HepG2 (cell line): Measurements from ENCODE around the gene ARG2. TPM values are rescaled to one million over a fixed set of nuclear protein-coding genes. Genes with fewer than 3 reads are reported as not detected.

Experiments
- ETV6 ChIP-seq: sonication (generic); formaldehyde crosslinking; conservative IDR thresholded peaks from 2 replicates; pipeline ENCODE4 v1.4.0; 2020; ENCODE audit warnings: missing genetic modification reagents
- LBX2 ChIP-seq: sonication (generic); formaldehyde crosslinking; IDR thresholded peaks from 2 replicates; pipeline ENCODE4 v1.5.0; 2020; ENCODE audit warnings: missing genetic modification reagents, mild to moderate bottlenecking, borderline replicate concordance
- NR0B2 ChIP-seq: sonication (generic); formaldehyde crosslinking; IDR thresholded peaks from 2 replicates; pipeline ENCODE4 v1.4.0; 2020; ENCODE audit warnings: mild to moderate bottlenecking, missing genetic modification reagents
- SIX4 ChIP-seq: sonication (generic); formaldehyde crosslinking; IDR thresholded peaks from 2 replicates; pipeline ENCODE4 v1.4.0; 2020; ENCODE audit warnings: missing genetic modification reagents
- SOX6 ChIP-seq, 2 experiments: fragments of 450-650 bp in 1 of 2; sonication (generic) in 1 of 2; formaldehyde crosslinking in 1 of 2; IDR thresholded peaks; 2 replicates each; pipeline versions ENCODE4 v1.4.0 to v1.6.1; 2017 to 2020; ENCODE audit warnings: antibody characterized with exemption in 1 of 2, mild to moderate bottlenecking in 1 of 2, missing genetic modification reagents in 1 of 2
- TARDBP ChIP-seq: sonication (generic); formaldehyde crosslinking; IDR thresholded peaks from 2 replicates; pipeline ENCODE4 v1.8.0; 2022; ENCODE audit warnings: mild to moderate bottlenecking, missing genetic modification reagents
- TRIM24 ChIP-seq: sonication (generic); formaldehyde crosslinking; IDR thresholded peaks from 2 replicates; pipeline ENCODE4 v1.8.0; 2022; ENCODE audit warnings: mild to moderate bottlenecking, missing genetic modification reagents
- ZFX ChIP-seq: sonication (generic); formaldehyde crosslinking; IDR thresholded peaks from 2 replicates; pipeline ENCODE4 v1.4.0; 2020; ENCODE audit warnings: mild to moderate bottlenecking, low read depth, missing genetic modification reagents, moderate library complexity
- ZNF143 ChIP-seq: sonication (generic); formaldehyde crosslinking; IDR thresholded peaks from 2 replicates; pipeline ENCODE4 v1.4.0; 2020; ENCODE audit warnings: missing genetic modification reagents
- ZNF225 ChIP-seq: sonication (generic); formaldehyde crosslinking; IDR thresholded peaks from 2 replicates; pipeline ENCODE4 v1.4.0; 2020; ENCODE audit warnings: mild to moderate bottlenecking, missing genetic modification reagents
- ZNF280D ChIP-seq: sonication (generic); formaldehyde crosslinking; IDR thresholded peaks from 2 replicates; pipeline ENCODE4 v1.5.1; 2020; ENCODE audit warnings: mild to moderate bottlenecking, missing genetic modification reagents
- ZNF318 ChIP-seq: sonication (generic); formaldehyde crosslinking; IDR thresholded peaks from 2 replicates; pipeline ENCODE4 v1.4.0; 2020; ENCODE audit warnings: mild to moderate bottlenecking, missing genetic modification reagents
- ZNF672 ChIP-seq: sonication (generic); formaldehyde crosslinking; IDR thresholded peaks from 2 replicates; pipeline ENCODE4 v1.8.1; 2022; ENCODE audit warnings: missing genetic modification reagents
- ZNF781 ChIP-seq: sonication (generic); formaldehyde crosslinking; IDR thresholded peaks from 2 replicates; pipeline ENCODE4 v1.5.1; 2020; ENCODE audit warnings: borderline replicate concordance, mild to moderate bottlenecking, missing genetic modification reagents; ENCODE audit errors: not compliant biosample characterization
- ZNF792 ChIP-seq: IDR thresholded peaks from 2 replicates; pipeline ENCODE4 v1.6.1; 2016
- ZNF879 ChIP-seq: sonication (generic); formaldehyde crosslinking; IDR thresholded peaks from 2 replicates; pipeline ENCODE4 v1.8.1; 2023; ENCODE audit warnings: missing genetic modification reagents
- polyA plus RNA-seq, 8 experiments: library from polyadenylated mRNA; depleted of rRNA in 3 of 8; stranded (reverse) in 7 of 8; unstranded in 1 of 8; fragments of >200 nt; fragmentation: Illumina TruSeq in 4 of 8; extraction: Trizol in 4 of 8; gene quantifications; 2 replicates each; pipeline versions ENCODE4 v1.2.1 to v1.2.3, GENCODE V29; 2011 to 2016; ENCODE audit warnings: low read depth in 4 of 8, missing spikeins in 1 of 8, mixed read lengths in 1 of 8; ENCODE audit not compliant: insufficient read depth in 1 of 8
- total RNA-seq, 5 experiments: library from RNA; depleted of rRNA; stranded (reverse); fragments of >200 nt; fragmentation: Illumina TruSeq; extraction: Trizol; gene quantifications; 2 replicates each; pipeline ENCODE4 v1.2.3, GENCODE V29; 2016; ENCODE audit warnings: low read depth in 1 of 5

Gene ARG2
- total and polyA plus RNA-seq, 2 of the 13 experiments (the other 11 are each of a cell fraction or from before 2014, with no cell fraction given), result 37.5 to 73.6 TPM

- no peak for TF ChIP-seq NR0B2
- no peak; the same call in 1 of the 2 replicates for TF ChIP-seq ZFX (CRISPR knock-in tag)
- no peak for TF ChIP-seq SIX4 (CRISPR knock-in tag)
- TF ChIP-seq SOX6 (IDR thresholded peaks at IDR 0.05), result no peak
- no peak for TF ChIP-seq SOX6 (CRISPR knock-in tag; IDR thresholded peaks at IDR 0.05)
- peak; percentile 63; the same call in 1 of the 2 replicates for TF ChIP-seq TARDBP (CRISPR knock-in tag)
- TF ChIP-seq ZNF225 (CRISPR knock-in tag), result no peak
- no peak for TF ChIP-seq ZNF879 (CRISPR knock-in tag)
- TF ChIP-seq ZNF143 (CRISPR knock-in tag), result no peak; the same call in 1 of the 2 replicates
- TF ChIP-seq ZNF792 (CRISPR knock-in tag), result no peak
- no peak for TF ChIP-seq TRIM24
- peak; percentile 53 for TF ChIP-seq ZNF781 (CRISPR knock-in tag)
- TF ChIP-seq ZNF318 (CRISPR knock-in tag), result no peak
- no peak for TF ChIP-seq ZNF280D
- no peak for TF ChIP-seq ZNF672 (CRISPR knock-in tag)
- no peak for TF ChIP-seq ETV6 (CRISPR knock-in tag)
- no peak for TF ChIP-seq LBX2 (CRISPR knock-in tag)
These were observed 75.2 kb downstream of the ARG2 start (continued) for GRCh38 chr14:67694791-67695393.
